ENCODE measurements around the gene SEMA7A. TPM values are rescaled to one million over a fixed set of nuclear protein-coding genes. Genes with fewer than 3 reads are reported as not detected.

Gene SEMA7A
- total RNA-seq, 1 experiment from 2014 or later = 74.8 TPM

DNA sequence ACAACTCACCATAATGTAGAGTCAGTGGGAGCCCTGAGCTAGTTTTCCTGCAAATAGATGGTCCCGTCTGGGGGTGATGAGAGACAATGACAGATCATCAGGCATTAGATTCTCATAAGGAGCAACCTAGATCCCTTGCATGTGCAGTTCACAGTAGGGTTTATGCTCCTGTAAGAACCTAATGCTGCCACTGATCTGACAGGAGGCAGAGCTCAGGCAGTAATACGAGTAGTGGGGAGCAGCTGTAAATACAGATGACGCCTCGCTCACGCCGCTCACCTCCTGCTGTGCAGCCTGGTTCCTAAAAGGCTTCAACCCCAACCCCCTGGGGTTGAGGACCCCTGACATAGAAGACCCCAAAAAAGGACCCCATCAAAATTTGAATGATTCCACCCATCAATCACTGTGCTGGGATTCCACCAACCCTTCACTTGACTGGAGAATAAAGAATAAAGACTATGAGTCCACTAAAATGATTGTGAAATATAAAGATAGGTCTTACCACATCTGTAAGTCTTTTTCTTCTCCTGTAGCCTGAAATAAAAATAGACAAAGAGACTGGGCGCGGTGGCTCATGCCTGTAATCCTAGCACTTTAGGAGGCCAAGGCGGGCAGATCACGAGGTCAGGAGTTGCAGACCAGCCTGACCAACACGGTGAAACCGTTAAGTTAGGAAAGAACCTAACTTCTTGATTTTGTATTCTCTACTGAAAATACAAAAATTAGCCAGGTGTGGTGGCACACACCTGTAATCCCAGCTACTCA is 37.1 kb upstream of the SEMA7A start:
- CTCF ChIA-PET = interaction anchor here (0.6 to 0.8 kb wide), 2 partner anchors 9 to 37 kb away, joined by 3 to 4 read pairs; no protein-coding TSS in a partner anchor

DNA sequence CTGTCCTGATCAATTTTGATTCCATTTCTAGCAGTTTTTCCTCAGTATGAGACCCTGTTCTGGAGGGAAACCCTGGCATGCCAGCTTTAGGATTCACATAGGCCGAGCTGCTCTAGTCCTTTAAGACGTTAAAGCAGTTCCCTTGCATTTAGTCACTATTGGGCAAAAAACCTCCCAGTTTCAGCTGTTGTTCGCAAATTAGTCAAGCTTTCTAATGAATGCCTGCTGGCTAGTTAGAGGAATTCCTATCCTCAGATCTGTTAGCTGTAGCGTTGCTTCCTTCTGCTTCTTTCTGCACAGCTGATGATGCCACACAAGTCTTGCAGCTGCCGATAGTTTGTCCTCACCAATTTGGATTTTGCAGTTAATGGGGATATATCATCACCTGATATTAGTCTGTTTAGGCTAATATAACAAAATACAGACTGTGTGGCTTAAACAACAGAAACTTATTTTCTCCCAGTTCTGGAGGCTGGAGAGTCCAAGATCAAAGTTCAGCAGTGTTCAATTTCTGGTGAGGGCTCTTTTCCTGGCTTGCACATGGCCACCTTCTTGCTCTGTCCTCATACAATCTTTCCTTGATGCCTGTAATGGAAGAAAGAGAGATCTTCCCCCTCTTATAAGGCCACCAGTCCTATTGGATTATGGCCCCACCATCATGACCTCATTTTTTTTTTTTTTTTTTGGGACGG is 34.7 kb upstream of the SEMA7A start:
- Mint-ChIP-seq H3K4me3 (ENCODE audit: low read depth, unreplicated experiment) (no peak overlapping the region), H3K36me3 (ENCODE audit: insufficient read depth, unreplicated experiment) (peaks cover 3% of the 10 kb centered on the region), H3K27me3 (ENCODE audit: unreplicated experiment) (no peaks in the 10 kb centered on the region), H3K4me1 (ENCODE audit: low read depth, unreplicated experiment) (no peaks in the 10 kb centered on the region), H3K9me3 (ENCODE audit: low read depth, unreplicated experiment) (peaks cover 6% of the 10 kb centered on the region), H3K27ac (ENCODE audit: unreplicated experiment) (no peak overlapping the region)
- CTCF ChIA-PET = no interaction called here
- TF ChIP-seq CTCF (IDR thresholded peaks at IDR 0.05; ENCODE audit: unreplicated experiment) = no peak
- no TSS peak for BruUV-seq (replicated peaks)
- no peak for DNase-seq
- intact Hi-C loops (cut with micrococcal nuclease; ENCODE audit: unreplicated experiment) = no loop called here

More for the DNA sequence above, 37.1 kb upstream of the SEMA7A start:
- intact Hi-C loops (cut with micrococcal nuclease; ENCODE audit: unreplicated experiment) = no loop called here
- no peaks in the 10 kb centered on the region for H3K4me1 Mint-ChIP-seq (ENCODE audit: low read depth, unreplicated experiment)
- H3K4me3 Mint-ChIP-seq (ENCODE audit: low read depth, unreplicated experiment) = no peak overlapping the region
- H3K36me3 Mint-ChIP-seq (ENCODE audit: insufficient read depth, unreplicated experiment) = peaks cover 3% of the 10 kb centered on the region
- TF ChIP-seq CTCF (IDR thresholded peaks at IDR 0.05; ENCODE audit: unreplicated experiment) = no peak
- H3K9me3 Mint-ChIP-seq (ENCODE audit: low read depth, unreplicated experiment) = no peaks in the 10 kb centered on the region
- no peaks in the 10 kb centered on the region for H3K27me3 Mint-ChIP-seq (ENCODE audit: unreplicated experiment)
- no peak for DNase-seq
- H3K27ac Mint-ChIP-seq (ENCODE audit: unreplicated experiment) = no peak overlapping the region
- no TSS peak for BruUV-seq (replicated peaks)

DNA sequence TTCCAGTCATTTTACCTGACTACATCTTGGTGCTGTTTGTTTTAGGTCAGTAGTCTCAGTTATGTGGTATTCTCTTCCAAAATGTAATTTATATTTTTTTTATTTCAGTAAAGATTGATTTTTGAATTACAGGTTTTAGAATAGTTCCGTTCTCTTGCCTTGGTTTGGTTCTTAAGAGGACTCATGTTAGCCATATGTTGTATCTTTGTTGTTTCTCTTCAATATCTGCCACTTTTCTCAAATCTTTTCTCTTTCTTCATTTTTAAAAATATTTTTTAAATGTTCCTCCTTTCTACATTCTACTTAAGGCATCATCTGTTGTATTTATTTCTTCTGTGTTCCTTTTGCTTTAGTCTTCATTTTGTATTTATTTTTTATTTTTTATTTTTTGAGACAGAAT is 32.8 kb upstream of the SEMA7A start:
- no TSS peak for BruUV-seq (replicated peaks)
- Mint-ChIP-seq H3K36me3 (ENCODE audit: insufficient read depth, unreplicated experiment) (peaks cover 10% of the 10 kb centered on the region), H3K27ac (ENCODE audit: unreplicated experiment) (no peak overlapping the region), H3K4me3 (ENCODE audit: low read depth, unreplicated experiment) (no peak overlapping the region), H3K27me3 (ENCODE audit: unreplicated experiment) (no peaks in the 10 kb centered on the region), H3K4me1 (ENCODE audit: low read depth, unreplicated experiment) (peaks cover 16% of the 10 kb centered on the region), H3K9me3 (ENCODE audit: low read depth, unreplicated experiment) (peaks cover 9% of the 10 kb centered on the region)
- DNase-seq = no peak
- intact Hi-C loops (cut with micrococcal nuclease; ENCODE audit: unreplicated experiment) = no loop called here
- TF ChIP-seq CTCF (IDR thresholded peaks at IDR 0.05; ENCODE audit: unreplicated experiment) = no peak
- CTCF ChIA-PET = no interaction called here

- Mint-ChIP-seq H3K4me1 (ENCODE audit: low read depth, unreplicated experiment) (peaks cover 25% of the 10 kb centered on the region), H3K9me3 (ENCODE audit: low read depth, unreplicated experiment) (peaks cover 9% of the 10 kb centered on the region), H3K27me3 (ENCODE audit: unreplicated experiment) (no peaks in the 10 kb centered on the region), H3K36me3 (ENCODE audit: insufficient read depth, unreplicated experiment) (peaks cover 20% of the 10 kb centered on the region), H3K4me3 (ENCODE audit: low read depth, unreplicated experiment) (no peak overlapping the region), H3K27ac (ENCODE audit: unreplicated experiment) (no peak overlapping the region)
- CTCF ChIA-PET = no interaction called here
- DNase-seq = no peak
- no peak for TF ChIP-seq CTCF (IDR thresholded peaks at IDR 0.05; ENCODE audit: unreplicated experiment)
- intact Hi-C loops (cut with micrococcal nuclease; ENCODE audit: unreplicated experiment) = no loop called here
- no TSS peak for BruUV-seq (replicated peaks)
Measured at GRCh38 chr15:74464897-74465296, 31.1 kb upstream of the SEMA7A start.
